HEK293 (cell line): ENCODE measurements around the gene ACTG1.

Source experiments
- GLIS1 ChIP-seq: fragments of 450-650 bp; formaldehyde crosslinking; IDR thresholded peaks from 2 replicates; pipeline ENCODE4 v1.5.1; 2016; ENCODE audit warnings: missing biosample characterization, missing genetic modification characterization
- IKZF3 ChIP-seq: fragments of 450-650 bp; IDR thresholded peaks from 2 replicates; pipeline ENCODE4 v1.5.0; 2018; ENCODE audit warnings: missing biosample characterization, mild to moderate bottlenecking, missing genetic modification characterization, moderate library complexity
- KLF17 ChIP-seq: fragments of 450-650 bp; formaldehyde crosslinking; IDR thresholded peaks from 2 replicates; pipeline ENCODE4 v1.5.1; 2016; ENCODE audit warnings: missing biosample characterization, missing genetic modification characterization
- MYNN ChIP-seq: fragments of 450-650 bp; formaldehyde crosslinking; IDR thresholded peaks from 2 replicates; pipeline ENCODE4 v1.5.1; 2016; ENCODE audit warnings: missing biosample characterization, missing genetic modification characterization, borderline replicate concordance
- REST ChIP-seq: fragments of 450-650 bp; formaldehyde crosslinking; IDR thresholded peaks from 2 replicates; pipeline ENCODE4 v1.5.1; 2016; ENCODE audit warnings: missing biosample characterization, missing genetic modification characterization
- SP2 ChIP-seq: fragments of 450-650 bp; formaldehyde crosslinking; IDR thresholded peaks from 2 replicates; pipeline ENCODE4 v1.5.1; 2016; ENCODE audit warnings: missing biosample characterization, missing genetic modification characterization
- TSHZ1 ChIP-seq: fragments of 450-650 bp; formaldehyde crosslinking; IDR thresholded peaks from 2 replicates; pipeline ENCODE4 v1.5.1; 2016; ENCODE audit warnings: missing biosample characterization, missing genetic modification characterization, borderline replicate concordance
- ZNF121 ChIP-seq: fragments of 450-650 bp; formaldehyde crosslinking; IDR thresholded peaks from 2 replicates; pipeline ENCODE4 v1.5.1; 2016; ENCODE audit warnings: missing biosample characterization, missing genetic modification characterization
- ZNF138 ChIP-seq: fragments of 450-650 bp; formaldehyde crosslinking; IDR thresholded peaks from 2 replicates; pipeline ENCODE4 v1.5.1; 2016; ENCODE audit warnings: missing biosample characterization, missing genetic modification characterization, borderline replicate concordance
- ZNF18 ChIP-seq: fragments of 450-650 bp; formaldehyde crosslinking; IDR thresholded peaks from 2 replicates; pipeline ENCODE4 v1.5.1; 2016; ENCODE audit warnings: missing biosample characterization, missing genetic modification characterization
- ZNF202 ChIP-seq: fragments of 450-650 bp; formaldehyde crosslinking; IDR thresholded peaks from 2 replicates; pipeline ENCODE4 v1.5.1; 2016; ENCODE audit warnings: missing biosample characterization, missing genetic modification characterization, borderline replicate concordance
- ZNF214 ChIP-seq: fragments of 450-650 bp; formaldehyde crosslinking; IDR thresholded peaks from 2 replicates; pipeline ENCODE4 v1.5.1; 2017; ENCODE audit warnings: missing biosample characterization, mild to moderate bottlenecking, missing genetic modification characterization, borderline replicate concordance
- ZNF302 ChIP-seq: fragments of 450-650 bp; formaldehyde crosslinking; IDR thresholded peaks from 2 replicates; pipeline ENCODE4 v1.5.1; 2016; ENCODE audit warnings: missing biosample characterization, missing genetic modification characterization, low read depth
- ZNF416 ChIP-seq: fragments of 450-650 bp; formaldehyde crosslinking; IDR thresholded peaks from 2 replicates; pipeline ENCODE4 v1.5.1; 2016; ENCODE audit warnings: missing biosample characterization, missing genetic modification characterization
- ZNF423 ChIP-seq: fragments of 450-650 bp; formaldehyde crosslinking; IDR thresholded peaks from 2 replicates; pipeline ENCODE4 v1.5.1; 2016; ENCODE audit warnings: missing biosample characterization, missing genetic modification characterization
- ZNF488 ChIP-seq: fragments of 450-650 bp; formaldehyde crosslinking; IDR thresholded peaks from 2 replicates; pipeline ENCODE4 v1.5.1; 2016; ENCODE audit warnings: missing biosample characterization, missing genetic modification characterization
- ZNF501 ChIP-seq: fragments of 450-650 bp; formaldehyde crosslinking; IDR thresholded peaks from 2 replicates; pipeline ENCODE4 v1.5.1; 2016; ENCODE audit warnings: missing biosample characterization, missing genetic modification characterization
- ZNF639 ChIP-seq: fragments of 450-650 bp; formaldehyde crosslinking; IDR thresholded peaks from 2 replicates; pipeline ENCODE4 v1.5.1; 2016; ENCODE audit warnings: missing biosample characterization, missing genetic modification characterization
- ZNF670 ChIP-seq: fragments of 450-650 bp; formaldehyde crosslinking; IDR thresholded peaks from 2 replicates; pipeline ENCODE4 v1.5.1; 2016; ENCODE audit warnings: missing biosample characterization, missing genetic modification characterization, low read depth
- ZNF768 ChIP-seq: fragments of 450-650 bp; formaldehyde crosslinking; IDR thresholded peaks from 2 replicates; pipeline ENCODE4 v1.5.1; 2018; ENCODE audit warnings: missing biosample characterization, mild to moderate bottlenecking, missing genetic modification characterization
- ZNF776 ChIP-seq: fragments of 450-650 bp; formaldehyde crosslinking; IDR thresholded peaks from 2 replicates; pipeline ENCODE4 v1.5.0; 2017; ENCODE audit warnings: missing biosample characterization, missing genetic modification characterization, borderline replicate concordance
- ZSCAN30 ChIP-seq: fragments of 450-650 bp; IDR thresholded peaks from 2 replicates; pipeline ENCODE4 v1.5.1; 2018; ENCODE audit warnings: missing biosample characterization, mild to moderate bottlenecking, missing genetic modification characterization, moderate library complexity
- ZSCAN5A ChIP-seq: fragments of 450-650 bp; formaldehyde crosslinking; IDR thresholded peaks from 2 replicates; pipeline ENCODE4 v1.5.1; 2016; ENCODE audit warnings: missing biosample characterization, missing genetic modification characterization
- ZXDB ChIP-seq: fragments of 450-650 bp; formaldehyde crosslinking; IDR thresholded peaks from 2 replicates; pipeline ENCODE4 v1.5.1; 2016; ENCODE audit warnings: missing biosample characterization, missing genetic modification characterization

Gene ACTG1

GRCh38 chr17:81511804-81512561 is 616 bp downstream of the ACTG1 start (continued):
- TF ChIP-seq ZSCAN30 (tag by site-specific recombination) (no peak; the same call in 1 of the 2 replicates), ZSCAN5A (tag by site-specific recombination) (no peak), KLF17 (tag by site-specific recombination) (peak; percentile 8; the same call in 1 of the 2 replicates), ZNF302 (tag by site-specific recombination) (no peak), ZNF639 (tag by site-specific recombination) (no peak), ZNF776 (tag by site-specific recombination) (0 out of 2 replicates have a peak, but pooled peaks have one; percentile 24), ZNF423 (tag by site-specific recombination) (peak; percentile 47; the same call in 1 of the 2 replicates), ZNF138 (tag by site-specific recombination) (no peak), ZNF121 (tag by site-specific recombination) (no peak), ZNF670 (no peak), IKZF3 (no peak), ZXDB (no peak), GLIS1 (tag by site-specific recombination) (no peak), ZNF202 (no peak), TSHZ1 (tag by site-specific recombination) (no peak), ZNF768 (tag by site-specific recombination) (no peak), ZNF501 (tag by site-specific recombination) (peak; percentile 72), ZNF214 (tag by site-specific recombination) (no peak), REST (tag by site-specific recombination) (no peak; the same call in 1 of the 2 replicates), SP2 (tag by site-specific recombination) (peak; percentile 66), ZNF416 (tag by site-specific recombination) (0 out of 2 replicates have a peak, but pooled peaks have one; percentile 5), MYNN (tag by site-specific recombination) (no peak), ZNF18 (tag by site-specific recombination) (no peak), ZNF488 (tag by site-specific recombination) (no peak)
